ENCODE results near the gene PLSCR3.

DNA sequence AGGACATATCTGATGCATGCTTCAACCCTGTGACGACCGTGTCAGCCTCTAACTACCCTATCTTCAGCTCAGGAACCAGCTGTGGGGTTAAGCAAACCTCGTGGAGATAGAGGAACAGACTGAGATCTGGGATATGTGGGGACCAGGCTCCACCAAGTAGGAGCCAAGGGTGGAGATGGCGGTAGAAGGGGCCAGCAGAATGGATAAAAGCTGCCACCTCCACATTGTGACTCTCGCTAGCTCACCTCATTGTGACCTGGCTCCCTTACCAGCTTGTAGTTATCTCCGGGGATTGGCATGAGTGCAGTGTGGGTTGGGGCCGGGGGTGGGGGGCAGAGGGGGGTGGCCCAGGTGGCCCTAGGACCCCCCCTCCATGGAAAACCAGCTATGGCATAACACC is 31.0 kb upstream of the PLSCR3 start, which contains the start of gene SPEM2:
- TF ChIP-seq, protein P1, sequence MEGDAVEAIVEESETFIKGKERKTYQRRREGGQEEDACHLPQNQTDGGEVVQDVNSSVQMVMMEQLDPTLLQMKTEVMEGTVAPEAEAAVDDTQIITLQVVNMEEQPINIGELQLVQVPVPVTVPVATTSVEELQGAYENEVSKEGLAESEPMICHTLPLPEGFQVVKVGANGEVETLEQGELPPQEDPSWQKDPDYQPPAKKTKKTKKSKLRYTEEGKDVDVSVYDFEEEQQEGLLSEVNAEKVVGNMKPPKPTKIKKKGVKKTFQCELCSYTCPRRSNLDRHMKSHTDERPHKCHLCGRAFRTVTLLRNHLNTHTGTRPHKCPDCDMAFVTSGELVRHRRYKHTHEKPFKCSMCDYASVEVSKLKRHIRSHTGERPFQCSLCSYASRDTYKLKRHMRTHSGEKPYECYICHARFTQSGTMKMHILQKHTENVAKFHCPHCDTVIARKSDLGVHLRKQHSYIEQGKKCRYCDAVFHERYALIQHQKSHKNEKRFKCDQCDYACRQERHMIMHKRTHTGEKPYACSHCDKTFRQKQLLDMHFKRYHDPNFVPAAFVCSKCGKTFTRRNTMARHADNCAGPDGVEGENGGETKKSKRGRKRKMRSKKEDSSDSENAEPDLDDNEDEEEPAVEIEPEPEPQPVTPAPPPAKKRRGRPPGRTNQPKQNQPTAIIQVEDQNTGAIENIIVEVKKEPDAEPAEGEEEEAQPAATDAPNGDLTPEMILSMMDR (conservative IDR thresholded peaks at IDR 0.05), result no peak
- TF ChIP-seq ZFX (IDR thresholded peaks at IDR 0.05), result no peak
